Neural cell (in vitro differentiated cells): ENCODE results near the gene TAF3.

Experiments
- CTCF ChIP-seq: fragments of 450-650 bp; IDR thresholded peaks from 2 replicates; pipeline ENCODE4 v1.5.1; 2014; ENCODE audit warnings: antibody characterized with exemption, mild to moderate bottlenecking, moderate library complexity; ENCODE audit not compliant: poor library complexity, severe bottlenecking
- EP300 ChIP-seq: fragments of 450-650 bp; conservative IDR thresholded peaks from 2 replicates; pipeline ENCODE4 v1.6.1; 2014; ENCODE audit warnings: antibody characterized with exemption, mild to moderate bottlenecking, moderate library complexity; ENCODE audit not compliant: poor library complexity, severe bottlenecking
- EZH2 ChIP-seq: fragments of 200-600, 300-800 bp; shearing (Covaris generic), sonication (generic); IDR thresholded peaks from 2 replicates; pipeline ENCODE4 v1.6.1; 2014; ENCODE audit warnings: antibody characterized with exemption, low read length, borderline replicate concordance, mild to moderate bottlenecking; ENCODE audit not compliant: insufficient read depth, poor library complexity, severe bottlenecking
- MXI1 ChIP-seq: fragments of 450-650 bp; conservative IDR thresholded peaks from 2 replicates; pipeline ENCODE4 v1.6.1; 2014; ENCODE audit warnings: antibody characterized with exemption, mild to moderate bottlenecking; ENCODE audit not compliant: poor library complexity, severe bottlenecking
- POLR2AphosphoS5 ChIP-seq: IDR thresholded peaks from 2 replicates; pipeline ENCODE4 v1.6.1; 2012
- RAD21 ChIP-seq: fragments of 450-650 bp; conservative IDR thresholded peaks from 2 replicates; pipeline ENCODE4 v1.6.1; 2014; ENCODE audit warnings: antibody characterized with exemption, mild to moderate bottlenecking, moderate library complexity
- SMC3 ChIP-seq: fragments of 450-650 bp; conservative IDR thresholded peaks from 2 replicates; pipeline ENCODE4 v1.6.1; 2014; ENCODE audit warnings: antibody characterized with exemption, mild to moderate bottlenecking, moderate library complexity; ENCODE audit not compliant: poor library complexity

DNA sequence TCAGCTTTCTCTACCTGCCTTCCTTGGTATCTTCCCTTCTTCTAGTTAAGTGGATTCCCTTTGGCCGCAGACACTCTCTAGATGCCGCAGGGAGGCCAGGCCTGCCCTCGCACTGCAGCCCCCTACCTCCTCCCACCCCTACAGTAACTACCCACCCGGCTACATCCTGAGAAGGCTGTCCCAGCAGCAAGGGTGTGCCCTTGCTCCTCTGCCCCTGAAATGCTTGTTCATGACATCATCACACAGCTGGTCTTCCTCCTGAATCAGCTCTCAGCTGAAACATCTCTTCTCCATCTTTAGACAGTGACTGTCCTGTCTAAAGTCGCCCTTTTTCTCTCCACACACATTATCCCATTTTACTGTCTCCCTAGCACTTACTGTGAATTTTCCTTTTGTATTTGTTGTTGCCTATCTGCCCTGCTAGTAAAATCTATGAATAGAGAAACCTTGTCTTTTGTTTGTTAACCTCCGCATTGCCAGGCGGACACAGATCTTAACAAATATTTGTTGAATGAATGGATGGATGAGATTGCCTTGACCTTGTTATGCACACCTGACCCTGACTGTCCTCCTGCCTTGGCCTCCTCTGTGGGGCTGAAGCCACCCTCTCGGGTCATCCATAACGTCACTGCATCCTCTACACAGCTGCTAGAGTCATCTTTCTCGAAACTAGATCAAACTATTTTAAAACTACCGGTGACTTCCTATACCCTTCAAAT lies 127.3 kb downstream of the TAF3 start:
- no peak for TF ChIP-seq POLR2AphosphoS5
- TF ChIP-seq CTCF: no peak
- no peak for TF ChIP-seq RAD21
- no peak for TF ChIP-seq EZH2
- TF ChIP-seq SMC3: no peak
- TF ChIP-seq EP300: no peak
- TF ChIP-seq MXI1: no peak
